ENCODE results near the gene LRRC2.
A peak's percentile ranks its signal among the peaks of the same experiment; 100 is the strongest.
"Not testable (repeated sequence)": the region's sequence is repeated elsewhere in the genome, so short reads cannot be mapped to it uniquely, and the experiment has no call there.

Gene LRRC2

DNA sequence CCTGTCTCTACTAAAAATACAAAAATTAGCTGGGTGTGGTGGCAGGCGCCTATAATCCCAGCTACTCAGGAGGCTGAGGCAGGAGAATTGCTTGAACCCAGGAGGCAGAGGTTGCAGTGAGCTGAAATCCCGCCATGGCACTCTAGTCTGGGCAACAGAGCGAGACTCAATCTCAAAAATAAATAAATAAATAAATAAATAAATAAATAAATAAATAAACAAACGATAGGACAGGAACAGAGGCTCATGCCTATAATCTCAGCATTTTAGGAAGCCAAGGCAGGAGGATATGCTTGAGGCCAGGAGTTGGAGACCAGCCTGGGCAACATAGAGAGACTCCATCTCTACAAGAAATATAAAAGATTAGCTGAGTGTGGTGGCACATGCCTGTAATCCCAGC is 43.9 kb downstream of the LRRC2 start:
- not testable (repeated sequence) for DNase-seq

DNA sequence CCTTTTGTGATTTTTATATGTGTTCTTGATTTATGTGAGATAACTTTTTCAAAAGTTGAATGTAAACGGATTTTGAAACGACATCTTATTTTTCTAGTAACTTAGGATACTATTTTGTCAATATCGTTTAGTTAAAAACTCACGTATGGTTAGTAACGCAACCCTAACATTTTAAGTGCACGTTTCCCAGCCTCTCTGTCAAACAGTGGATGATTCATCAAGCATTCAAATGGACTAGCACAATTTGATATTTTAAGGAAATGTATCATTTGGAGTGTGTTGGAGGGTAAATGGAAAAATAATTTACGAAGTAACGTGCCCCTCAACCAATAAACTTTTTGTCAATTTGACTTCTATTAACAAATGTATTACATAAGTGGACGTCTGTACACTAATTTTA is 45.0 kb downstream of the LRRC2 start:
- no peak for DNase-seq

DNA sequence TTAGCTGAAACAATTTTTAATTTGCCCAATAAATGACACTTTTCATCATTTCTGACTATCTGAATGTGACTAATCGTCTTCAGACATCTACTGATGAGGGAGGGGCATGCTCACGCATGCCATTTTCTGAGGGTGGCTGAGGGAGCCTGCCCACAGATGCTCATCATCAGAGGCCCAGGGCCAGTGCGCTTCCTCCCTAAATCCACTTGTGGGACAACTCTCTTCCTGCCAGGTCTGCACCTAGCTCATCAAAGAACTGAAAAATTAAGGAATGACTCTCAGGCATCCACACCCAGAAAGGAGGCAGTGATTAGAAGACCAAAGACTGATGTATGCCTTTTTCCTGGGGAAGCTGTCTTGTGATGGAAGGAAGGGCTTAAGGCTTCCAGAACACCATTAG is 45.6 kb downstream of the LRRC2 start:
- DNase-seq = no peak

- DNase-seq = no peak
Observed at GRCh38 chr3:46519952-46520351, 46.1 kb downstream of the LRRC2 start.

GRCh38 chr3:46517784-46518181 is 48.3 kb downstream of the LRRC2 start:
- DNase-seq = no peak

DNA sequence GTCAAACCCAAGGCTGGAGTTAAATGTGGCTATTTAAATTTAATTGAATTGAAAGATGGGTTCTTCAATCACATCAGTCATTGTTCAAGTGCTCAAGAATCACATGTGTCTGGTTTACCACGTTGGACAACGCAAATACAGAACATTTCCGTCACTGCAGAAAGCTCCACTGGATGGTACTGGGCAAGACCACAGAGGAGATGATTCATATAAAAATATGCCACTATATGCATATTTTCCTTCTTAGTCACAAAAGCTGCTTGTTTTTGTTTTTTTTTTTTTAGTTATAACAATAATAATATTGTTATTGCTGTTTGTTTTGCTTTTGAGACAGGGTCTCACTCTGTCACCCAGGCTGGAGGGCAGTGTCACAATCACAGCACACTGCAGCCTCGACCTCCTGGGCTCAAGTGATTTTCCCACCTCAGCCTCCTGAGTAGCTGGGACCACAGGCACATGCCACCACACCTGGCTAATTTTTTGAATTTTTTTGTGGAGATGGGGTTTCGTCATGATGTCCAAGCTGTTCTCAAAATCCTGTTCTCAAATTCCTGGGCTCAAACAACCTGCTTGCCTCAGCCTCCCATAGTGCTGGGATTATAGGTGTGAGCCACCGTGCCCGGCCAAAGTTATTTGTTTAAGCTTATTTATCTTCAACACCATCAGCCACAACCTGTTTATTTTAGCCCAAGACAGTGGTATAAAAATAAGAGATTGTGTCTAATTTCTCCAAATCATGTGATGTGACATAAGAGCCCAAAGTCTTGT is 48.9 kb downstream of the LRRC2 start:
- DNase-seq = peak in 1 of 5 donors; percentile 19

DNA sequence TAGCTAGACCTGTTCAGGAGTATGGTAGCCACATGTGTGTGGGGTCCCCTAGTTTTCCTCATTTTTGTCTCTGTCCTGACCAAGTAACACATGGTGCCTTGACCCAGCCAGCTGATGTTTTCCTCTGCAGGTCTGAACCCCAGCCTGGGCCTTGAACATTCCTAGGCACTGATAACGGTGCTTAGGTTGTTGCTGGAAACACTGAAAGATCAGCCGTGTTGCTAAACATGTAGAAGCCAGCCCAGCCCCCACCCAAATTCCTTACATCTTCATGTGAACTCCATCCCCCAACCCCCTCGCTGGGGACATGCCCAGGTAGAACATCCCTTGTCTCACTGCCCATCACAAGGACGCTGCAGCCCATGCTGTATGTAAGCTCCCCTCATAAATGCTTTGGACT is 49.6 kb downstream of the LRRC2 start:
- no peak for DNase-seq

DNA sequence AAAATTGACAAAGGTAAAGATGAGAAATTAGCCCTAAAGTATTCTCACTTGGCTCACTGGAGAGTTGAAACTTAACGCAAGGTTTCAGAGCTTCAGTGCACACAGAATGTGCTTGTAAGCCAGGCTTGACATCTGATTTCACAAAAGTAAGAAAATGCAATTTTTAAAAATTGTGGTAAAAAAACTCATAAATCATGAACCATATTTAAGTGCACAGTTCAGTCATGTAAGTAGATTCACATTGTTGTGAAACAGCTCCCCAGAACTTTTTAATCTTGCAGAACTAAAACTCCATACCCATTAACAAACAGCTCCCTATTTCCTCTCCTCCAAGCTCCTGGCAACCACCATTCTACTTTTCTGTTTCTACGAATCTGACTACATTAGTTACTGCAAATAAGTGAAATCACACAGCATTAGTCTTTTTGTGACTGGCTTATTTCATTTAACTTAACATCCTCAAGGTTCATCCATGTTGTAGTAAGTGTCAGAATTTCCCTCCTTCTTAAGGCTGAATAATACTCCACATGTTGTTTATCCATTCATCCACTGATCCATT is 53.8 kb downstream of the LRRC2 start:
- no peak for DNase-seq

DNA sequence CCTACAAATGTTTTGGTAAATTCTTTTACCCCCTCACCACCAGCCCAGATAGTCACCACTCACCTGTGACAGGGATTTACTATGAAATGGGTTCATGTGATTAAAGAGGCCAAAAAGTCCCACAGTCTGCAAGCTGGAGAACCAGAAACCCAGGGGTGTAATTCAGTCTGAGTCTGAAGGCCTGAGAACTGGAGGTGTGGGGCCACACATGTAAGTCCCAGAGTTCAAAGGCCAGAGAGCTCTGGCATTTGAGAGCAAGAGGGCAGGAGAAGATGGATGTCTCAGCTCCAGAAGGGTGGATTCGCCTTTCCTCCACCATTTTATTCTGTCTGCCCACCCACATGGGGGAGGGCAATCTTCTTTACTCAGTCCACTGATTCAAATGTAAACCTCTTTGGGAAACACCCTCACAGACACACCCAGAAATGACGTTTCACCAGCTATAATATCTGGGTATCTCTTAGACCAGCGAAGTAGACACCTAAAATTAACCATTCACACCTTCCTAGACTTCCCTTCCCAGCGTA is 56.4 kb downstream of the LRRC2 start:
- no peak for DNase-seq

GRCh38 chr3:46508850-46509591 is 57.1 kb downstream of the LRRC2 start:
- no peak for DNase-seq

DNA sequence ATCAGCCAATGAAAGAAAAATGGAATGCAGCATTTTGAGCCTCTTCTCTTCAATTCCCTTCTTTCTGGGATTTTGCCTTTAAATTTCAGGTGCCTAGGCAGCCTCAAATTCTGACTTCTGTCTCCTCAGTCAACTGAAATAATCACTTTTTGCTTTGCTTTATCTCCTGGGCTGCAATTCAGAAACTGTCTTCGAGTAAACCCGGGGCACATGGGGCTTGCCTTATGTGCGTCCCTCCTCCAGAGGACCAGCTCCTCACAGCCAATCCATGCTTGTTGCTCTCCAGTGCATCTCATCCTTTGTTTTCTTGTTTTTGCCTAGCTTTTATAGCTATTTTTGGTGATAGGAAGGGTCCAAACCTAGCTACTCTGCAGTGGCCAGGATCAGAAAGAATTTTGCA is 59.6 kb downstream of the LRRC2 start:
- DNase-seq = no peak

DNA sequence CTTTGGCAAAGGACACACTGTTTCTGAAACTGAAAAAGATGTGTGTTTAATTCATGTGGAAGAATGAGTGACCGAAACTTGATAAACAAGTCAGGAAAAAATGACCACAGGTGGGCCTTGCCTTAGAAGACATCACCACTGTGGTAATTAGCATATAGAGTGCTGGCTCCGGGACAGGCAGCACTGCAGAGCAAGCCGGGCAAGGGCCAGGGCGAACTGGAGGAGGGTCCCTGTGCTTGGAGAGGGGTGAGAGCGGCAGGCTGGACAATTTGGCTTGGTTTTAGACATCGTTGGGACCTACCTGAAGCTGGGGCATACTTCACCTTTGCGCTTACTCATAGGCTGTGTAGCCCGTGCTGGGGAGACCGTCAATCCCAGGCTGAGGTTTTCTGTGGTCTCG is 60.1 kb downstream of the LRRC2 start:
- no peak for DNase-seq

GRCh38 chr3:46504789-46505188 is 61.3 kb downstream of the LRRC2 start:
- peak in 1 of 5 donors; percentile 6 for DNase-seq

DNA sequence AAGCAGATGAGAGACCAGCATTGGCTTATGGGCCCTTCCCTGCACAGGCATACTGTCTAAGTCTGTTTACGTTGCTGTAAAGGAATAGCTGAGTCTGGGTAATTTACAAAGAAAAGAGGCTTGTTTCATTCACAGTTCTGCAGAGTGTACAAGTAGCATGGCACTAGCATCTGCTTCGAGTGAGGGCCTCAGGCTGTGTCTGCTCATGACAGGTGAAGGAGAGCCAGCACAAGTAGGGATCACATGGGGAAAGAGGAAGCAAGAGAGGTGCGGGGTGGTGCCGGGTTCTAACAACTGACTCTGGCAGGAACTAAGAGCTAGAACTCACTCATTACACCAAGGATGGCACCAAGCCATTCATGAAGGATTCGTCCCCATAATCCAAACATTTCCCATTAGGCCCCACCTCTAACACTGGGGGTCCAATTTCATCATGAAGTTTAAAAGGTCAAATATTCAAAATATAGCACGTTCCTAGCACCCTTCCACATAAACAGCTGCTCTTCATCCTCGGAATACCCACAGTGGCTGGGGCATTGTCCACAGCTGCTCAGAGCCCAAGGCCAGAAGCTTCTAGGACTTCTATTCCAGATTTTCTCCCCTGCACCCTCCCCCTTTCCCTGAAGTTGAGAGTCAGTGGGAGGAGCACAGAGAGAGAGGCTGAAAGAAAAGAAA is 62.8 kb downstream of the LRRC2 start:
- no peak for DNase-seq

GRCh38 chr3:46501702-46502101 is 64.4 kb downstream of the LRRC2 start:
- no peak for DNase-seq

DNA sequence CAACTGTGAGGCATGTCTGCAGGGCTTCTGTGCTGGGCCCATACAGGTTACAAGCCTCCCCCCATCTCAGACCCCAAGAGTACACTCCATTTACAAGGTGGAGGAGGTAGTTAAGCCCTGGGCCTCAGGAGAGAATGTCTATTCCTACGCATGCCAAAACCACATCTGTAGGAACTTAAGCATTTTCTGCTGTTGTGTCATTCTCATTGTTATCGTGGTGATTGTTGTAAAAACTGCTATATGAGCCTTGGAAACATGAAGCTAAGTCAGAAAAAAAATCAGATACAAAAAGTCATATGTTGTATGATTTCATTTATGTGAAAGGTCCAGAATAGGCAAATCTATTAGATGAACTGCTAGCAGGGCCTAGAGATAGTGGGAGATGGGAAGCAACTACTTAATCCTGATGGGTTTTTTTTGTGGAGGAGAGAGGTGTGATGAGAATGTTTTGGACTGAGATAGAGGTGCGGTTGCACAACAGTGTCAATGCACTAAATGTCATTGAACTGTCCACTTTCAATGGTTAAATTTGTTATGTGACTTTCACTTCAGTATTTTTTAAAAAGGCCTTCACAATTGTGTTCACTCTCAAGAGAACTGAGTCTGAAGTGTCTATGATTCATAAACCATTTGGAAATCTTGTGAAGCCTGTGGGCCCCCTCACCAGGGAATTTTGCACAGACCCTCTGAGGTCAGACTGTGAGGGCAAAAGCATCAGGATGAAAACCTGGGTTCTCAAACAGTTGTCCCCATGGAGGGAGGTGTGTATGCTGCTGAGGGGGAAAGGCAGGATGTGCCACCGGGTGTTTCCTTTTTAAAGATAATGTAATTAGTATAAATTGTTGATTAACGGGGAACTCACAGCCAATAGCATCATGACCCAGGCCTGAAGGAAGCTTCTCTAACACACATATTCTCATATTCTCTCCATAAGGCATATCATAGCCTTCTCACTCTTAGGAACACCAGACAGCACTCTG is 65.2 kb downstream of the LRRC2 start:
- DNase-seq = no peak

DNA sequence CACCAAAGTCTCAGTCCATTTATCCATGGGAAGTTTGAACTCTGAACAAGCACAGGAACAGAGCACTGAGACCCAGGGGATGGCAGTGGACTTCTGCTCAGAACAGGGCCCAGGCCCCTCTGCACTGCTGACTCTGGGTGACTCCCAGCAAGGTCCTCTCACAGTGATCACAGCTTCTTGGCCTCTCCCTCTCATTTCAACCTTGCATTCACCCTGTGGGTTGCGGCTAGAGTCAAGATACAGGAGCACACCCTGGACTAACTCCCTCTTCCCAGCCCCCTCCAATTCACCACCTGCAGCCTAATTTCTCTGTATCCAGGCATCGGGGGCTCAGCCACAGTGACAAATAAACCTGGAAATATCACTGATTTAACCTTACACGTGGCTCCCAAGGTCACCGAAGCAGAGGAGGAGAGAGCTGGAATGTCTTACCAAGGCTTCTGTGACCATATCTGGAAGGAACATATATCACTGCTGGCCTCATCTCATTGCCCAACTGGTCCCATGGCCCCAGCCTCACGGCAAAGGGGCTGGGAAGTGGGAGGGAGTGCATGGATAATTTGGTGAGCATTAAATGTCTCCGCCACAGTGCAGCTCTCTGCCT is 67.1 kb downstream of the LRRC2 start:
- DNase-seq = no peak

GRCh38 chr3:46497556-46498265 is 68.4 kb downstream of the LRRC2 start, which contains the start of gene RTP3:
RTP3 (plus strand) TSS chr3:46497976; CDS start chr3:46498063, 87 bp downstream.
- DNase-seq = no peak

- DNase-seq = peak in 3 of 5 donors; percentile 27 to 51 (median 40)
Observed at GRCh38 chr3:46496746-46497555, 69.2 kb downstream of the LRRC2 start.
